ENCODE measurements around the gene APLF. TPM values are rescaled to one million over a fixed set of nuclear protein-coding genes. Genes with fewer than 3 reads are reported as not detected.
"Not testable (repeated sequence)": the region's sequence is repeated elsewhere in the genome, so short reads cannot be mapped to it uniquely, and the experiment has no call there.

Gene APLF
- total and polyA plus RNA-seq, 5 donors from 2014 or later, result 1.5 to 3.9 (median 2.2) TPM

- peaks cover 0 to 2% (median 0%) of the 10 kb centered on the region in 7 donors for H3K9me3 Mint-ChIP-seq
- Histone ChIP-seq H3K27me3 (ENCODE audit: control insufficient read depth, insufficient read depth, low read length) (no peaks in the 10 kb centered on the region), H3K27ac (ENCODE audit: insufficient read depth, low read length, poor library complexity, severe bottlenecking) (no peak overlapping the region), H3K9me3 (ENCODE audit: control insufficient read depth in 2 of 2, low read length in 2 of 2) (no peaks in the 10 kb centered on the region), H3K4me1 (ENCODE audit: control insufficient read depth, insufficient read depth, low read length, poor library complexity, severe bottlenecking) (no peaks in the 10 kb centered on the region), H3K36me3 (ENCODE audit: control insufficient read depth, insufficient read depth, low read length) (no peaks in the 10 kb centered on the region), H3K4me3 (ENCODE audit: low read depth, low read length) (no peak overlapping the region)
- no peak overlapping the region for H3K4me3 Mint-ChIP-seq
- DNase-seq (no peak), ATAC-seq (ENCODE audit: low read depth in 2 of 2) (no peak)
- H3K36me3 Mint-ChIP-seq, result no peaks in the 10 kb centered on the region
- H3K27ac Mint-ChIP-seq, result no peak overlapping the region
- H3K27me3 Mint-ChIP-seq, result no peaks in the 10 kb centered on the region
- H3K4me1 Mint-ChIP-seq, result no peaks in the 10 kb centered on the region
These were observed 95.5 kb downstream of the APLF start for GRCh38 chr2:68562934-68563333.

- Histone ChIP-seq H3K9me3 (ENCODE audit: control insufficient read depth in 2 of 2, low read length in 2 of 2) (no peaks in the 10 kb centered on the region), H3K27ac (ENCODE audit: insufficient read depth, low read length, poor library complexity, severe bottlenecking) (no peak overlapping the region), H3K4me1 (ENCODE audit: control insufficient read depth, insufficient read depth, low read length, poor library complexity, severe bottlenecking) (no peaks in the 10 kb centered on the region), H3K36me3 (ENCODE audit: control insufficient read depth, insufficient read depth, low read length) (no peaks in the 10 kb centered on the region), H3K4me3 (ENCODE audit: low read depth, low read length) (no peak overlapping the region), H3K27me3 (ENCODE audit: control insufficient read depth, insufficient read depth, low read length) (no peaks in the 10 kb centered on the region)
- Mint-ChIP-seq H3K4me1 (no peaks in the 10 kb centered on the region), H3K36me3 (no peaks in the 10 kb centered on the region), H3K4me3 (no peak overlapping the region), H3K27ac (no peak overlapping the region), H3K27me3 (no peaks in the 10 kb centered on the region), H3K9me3 (peaks cover 0 to 2% (median 0%) of the 10 kb centered on the region in 7 donors)
- DNase-seq (no peak), ATAC-seq (ENCODE audit: low read depth in 2 of 2) (no peak)
These were observed 97.0 kb downstream of the APLF start for GRCh38 chr2:68564426-68564825.

GRCh38 chr2:68565273-68565672 is 97.9 kb downstream of the APLF start:
- no peaks in the 10 kb centered on the region for H3K4me1 Mint-ChIP-seq
- Histone ChIP-seq H3K4me3 (ENCODE audit: low read depth, low read length) (no peak overlapping the region), H3K9me3 (ENCODE audit: control insufficient read depth in 2 of 2, low read length in 2 of 2) (no peaks in the 10 kb centered on the region), H3K27ac (ENCODE audit: insufficient read depth, low read length, poor library complexity, severe bottlenecking) (no peak overlapping the region), H3K27me3 (ENCODE audit: control insufficient read depth, insufficient read depth, low read length) (no peaks in the 10 kb centered on the region), H3K36me3 (ENCODE audit: control insufficient read depth, insufficient read depth, low read length) (no peaks in the 10 kb centered on the region), H3K4me1 (ENCODE audit: control insufficient read depth, insufficient read depth, low read length, poor library complexity, severe bottlenecking) (no peaks in the 10 kb centered on the region)
- H3K4me3 Mint-ChIP-seq, result no peak overlapping the region
- DNase-seq (no peak), ATAC-seq (ENCODE audit: low read depth in 2 of 2) (no peak)
- peaks cover 0 to 2% (median 0%) of the 10 kb centered on the region in 7 donors for H3K9me3 Mint-ChIP-seq
- H3K27ac Mint-ChIP-seq, result no peak overlapping the region
- H3K36me3 Mint-ChIP-seq, result no peaks in the 10 kb centered on the region
- H3K27me3 Mint-ChIP-seq, result no peaks in the 10 kb centered on the region

- no peak overlapping the region for H3K4me3 Mint-ChIP-seq
- no peaks in the 10 kb centered on the region for H3K4me1 ChIP-seq (ENCODE audit: control insufficient read depth, insufficient read depth, low read length, poor library complexity, severe bottlenecking)
- no peaks in the 10 kb centered on the region for H3K27me3 ChIP-seq (ENCODE audit: control insufficient read depth, insufficient read depth, low read length)
- ATAC-seq (ENCODE audit: low read depth in 2 of 2), result no peak
- H3K27ac Mint-ChIP-seq, result no peak overlapping the region
- no peaks in the 10 kb centered on the region for H3K36me3 Mint-ChIP-seq
- H3K27me3 Mint-ChIP-seq, result no peaks in the 10 kb centered on the region
- no peak for DNase-seq
- no peak overlapping the region for H3K4me3 ChIP-seq (ENCODE audit: low read depth, low read length)
- H3K36me3 ChIP-seq (ENCODE audit: control insufficient read depth, insufficient read depth, low read length), result no peaks in the 10 kb centered on the region
- no peaks in the 10 kb centered on the region for H3K4me1 Mint-ChIP-seq
- H3K27ac ChIP-seq (ENCODE audit: insufficient read depth, low read length, poor library complexity, severe bottlenecking), result no peak overlapping the region
- no peaks in the 10 kb centered on the region for H3K9me3 ChIP-seq (ENCODE audit: control insufficient read depth in 2 of 2, low read length in 2 of 2)
- H3K9me3 Mint-ChIP-seq, result peaks cover 0 to 5% (median 0%) of the 10 kb centered on the region in 7 donors
These were observed 98.5 kb downstream of the APLF start for GRCh38 chr2:68565858-68566257.

GRCh38 chr2:68566362-68566761 is 99.0 kb downstream of the APLF start:
- H3K9me3 ChIP-seq (ENCODE audit: control insufficient read depth in 2 of 2, low read length in 2 of 2), result no peaks in the 10 kb centered on the region
- Mint-ChIP-seq H3K4me3 (no peak overlapping the region), H3K36me3 (no peaks in the 10 kb centered on the region), H3K27ac (no peak overlapping the region), H3K27me3 (no peaks in the 10 kb centered on the region), H3K4me1 (no peaks in the 10 kb centered on the region), H3K9me3 (peaks cover 0 to 5% (median 0%) of the 10 kb centered on the region in 7 donors)
- no peak overlapping the region for H3K4me3 ChIP-seq (ENCODE audit: low read depth, low read length)
- H3K27me3 ChIP-seq (ENCODE audit: control insufficient read depth, insufficient read depth, low read length), result no peaks in the 10 kb centered on the region
- no peak for DNase-seq
- ATAC-seq (ENCODE audit: low read depth in 2 of 2), result no peak
- H3K4me1 ChIP-seq (ENCODE audit: control insufficient read depth, insufficient read depth, low read length, poor library complexity, severe bottlenecking), result no peaks in the 10 kb centered on the region
- H3K36me3 ChIP-seq (ENCODE audit: control insufficient read depth, insufficient read depth, low read length), result no peaks in the 10 kb centered on the region
- H3K27ac ChIP-seq (ENCODE audit: insufficient read depth, low read length, poor library complexity, severe bottlenecking), result no peak overlapping the region

GRCh38 chr2:68568116-68568515 is 100.7 kb downstream of the APLF start:
- H3K27ac ChIP-seq (ENCODE audit: insufficient read depth, low read length, poor library complexity, severe bottlenecking), result no peak overlapping the region
- Mint-ChIP-seq H3K9me3 (peaks cover 0 to 5% (median 0%) of the 10 kb centered on the region in 7 donors), H3K4me3 (no peak overlapping the region), H3K4me1 (no peaks in the 10 kb centered on the region), H3K27ac (no peak overlapping the region), H3K27me3 (no peaks in the 10 kb centered on the region), H3K36me3 (no peaks in the 10 kb centered on the region)
- no peaks in the 10 kb centered on the region for H3K4me1 ChIP-seq (ENCODE audit: control insufficient read depth, insufficient read depth, low read length, poor library complexity, severe bottlenecking)
- no peaks in the 10 kb centered on the region for H3K27me3 ChIP-seq (ENCODE audit: control insufficient read depth, insufficient read depth, low read length)
- H3K36me3 ChIP-seq (ENCODE audit: control insufficient read depth, insufficient read depth, low read length), result no peaks in the 10 kb centered on the region
- no peak for ATAC-seq (ENCODE audit: low read depth in 2 of 2)
- no peaks in the 10 kb centered on the region for H3K9me3 ChIP-seq (ENCODE audit: control insufficient read depth in 2 of 2, low read length in 2 of 2)
- no peak overlapping the region for H3K4me3 ChIP-seq (ENCODE audit: low read depth, low read length)
- no peak for DNase-seq

- Mint-ChIP-seq H3K4me3 (no peak overlapping the region), H3K9me3 (peaks cover 0 to 5% (median 0%) of the 10 kb centered on the region in 7 donors), H3K27ac (no peak overlapping the region), H3K36me3 (peaks cover 4% of the 10 kb centered on the region), H3K4me1 (no peaks in the 10 kb centered on the region), H3K27me3 (no peaks in the 10 kb centered on the region)
- H3K9me3 ChIP-seq (ENCODE audit: control insufficient read depth in 2 of 2, low read length in 2 of 2), result no peaks in the 10 kb centered on the region
- H3K36me3 ChIP-seq (ENCODE audit: control insufficient read depth, insufficient read depth, low read length), result no peaks in the 10 kb centered on the region
- H3K4me1 ChIP-seq (ENCODE audit: control insufficient read depth, insufficient read depth, low read length, poor library complexity, severe bottlenecking), result no peaks in the 10 kb centered on the region
- ATAC-seq (ENCODE audit: low read depth in 2 of 2) (no peak), DNase-seq (no peak)
- H3K4me3 ChIP-seq (ENCODE audit: low read depth, low read length), result no peak overlapping the region
- no peaks in the 10 kb centered on the region for H3K27me3 ChIP-seq (ENCODE audit: control insufficient read depth, insufficient read depth, low read length)
- no peak overlapping the region for H3K27ac ChIP-seq (ENCODE audit: insufficient read depth, low read length, poor library complexity, severe bottlenecking)
These were observed 102.2 kb downstream of the APLF start for GRCh38 chr2:68569604-68570003.

GRCh38 chr2:68570434-68570833 is 103.0 kb downstream of the APLF start:
- H3K4me1 Mint-ChIP-seq; H3K36me3 ChIP-seq (ENCODE audit: control insufficient read depth, insufficient read depth, low read length); H3K27me3 ChIP-seq (ENCODE audit: control insufficient read depth, insufficient read depth, low read length); H3K36me3 Mint-ChIP-seq; H3K4me1 ChIP-seq (ENCODE audit: control insufficient read depth, insufficient read depth, low read length, poor library complexity, severe bottlenecking); H3K4me3 ChIP-seq (ENCODE audit: low read depth, low read length); H3K9me3 Mint-ChIP-seq; H3K9me3 ChIP-seq (ENCODE audit: control insufficient read depth in 2 of 2, low read length in 2 of 2); H3K27ac Mint-ChIP-seq; ATAC-seq (ENCODE audit: low read depth in 2 of 2); DNase-seq; H3K4me3 Mint-ChIP-seq; H3K27me3 Mint-ChIP-seq; H3K27ac ChIP-seq (ENCODE audit: insufficient read depth, low read length, poor library complexity, severe bottlenecking): not testable (repeated sequence)
